GM19023 (cell line): ENCODE data around the gene HEG1.
"Not testable (repeated sequence)": the region's sequence is repeated elsewhere in the genome, so short reads cannot be mapped to it uniquely, and the experiment has no call there.

Experiments
- ATAC-seq: cut with Tn5 transposase; IDR thresholded peaks from one replicate; pipeline ENCODE4 v1.9.1; 2021; ENCODE audit warnings: mild to moderate bottlenecking, moderate library complexity; ENCODE audit not compliant: unreplicated experiment

The HEG1 gene

DNA sequence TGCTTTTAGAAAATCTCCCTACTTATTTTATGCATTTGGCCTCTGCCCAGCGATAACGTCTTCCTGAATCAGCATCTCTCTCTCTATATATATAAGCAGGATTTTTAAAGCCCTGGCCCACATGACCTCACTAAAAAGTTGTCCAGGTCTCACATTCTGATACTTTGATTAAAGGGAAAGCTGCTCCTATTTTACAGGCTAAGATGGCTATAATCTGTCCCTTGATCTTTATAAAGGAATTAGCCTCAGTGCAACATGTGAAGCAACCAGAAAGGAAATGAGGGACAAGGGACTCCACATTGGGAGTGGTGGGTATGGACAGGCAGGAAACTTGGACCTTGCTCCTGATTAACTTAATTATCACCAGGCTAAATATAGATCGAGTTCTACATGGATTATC lies 95.7 kb downstream of the HEG1 start:
- ATAC-seq = no peak

DNA sequence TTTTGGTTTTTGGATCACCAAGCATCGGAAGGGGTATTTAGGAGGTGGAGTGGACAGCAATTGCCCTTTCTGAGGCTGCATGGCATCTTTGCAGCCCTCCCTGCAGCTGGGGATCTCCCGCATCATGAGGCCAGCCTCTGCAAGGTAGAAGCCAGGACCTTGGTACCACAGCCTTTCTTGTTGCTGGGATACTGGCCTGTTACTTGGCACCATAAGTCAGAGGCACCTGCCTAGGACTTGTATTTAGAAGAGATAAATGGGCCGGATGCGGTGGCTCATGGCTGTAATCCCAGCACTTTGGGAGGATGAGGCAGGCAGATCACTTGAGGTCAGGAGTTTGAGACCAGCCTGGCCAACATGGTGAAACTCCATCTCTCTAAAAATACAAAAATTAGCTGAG lies 97.8 kb downstream of the HEG1 start:
- not testable (repeated sequence) for ATAC-seq

DNA sequence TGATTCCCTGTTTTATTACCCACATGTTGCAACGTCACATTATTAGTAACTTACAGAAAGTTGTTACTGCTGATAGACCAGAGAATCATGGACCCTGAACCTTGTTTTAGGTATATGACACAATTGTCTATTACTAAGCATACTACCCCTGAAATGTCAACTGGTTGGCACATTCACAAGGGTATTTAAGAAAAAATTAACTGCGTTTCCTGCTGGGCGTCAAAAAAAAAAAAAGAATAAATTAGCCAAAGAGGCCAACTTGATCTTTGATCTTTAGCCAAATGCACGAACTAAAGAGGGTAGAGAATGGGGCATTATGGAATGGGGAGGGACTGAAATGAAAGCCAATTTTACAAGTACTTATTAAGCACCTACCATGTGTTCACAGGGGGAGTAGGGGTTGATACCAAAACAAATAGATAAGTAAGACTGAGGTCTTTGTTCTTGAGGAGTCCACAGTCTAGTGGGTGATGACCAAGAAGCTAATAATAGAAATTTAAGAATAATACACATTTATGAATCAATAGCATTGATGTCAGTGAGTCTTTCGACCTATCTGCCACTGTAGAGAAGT lies 103.4 kb downstream of the HEG1 start:
- no peak for ATAC-seq

DNA sequence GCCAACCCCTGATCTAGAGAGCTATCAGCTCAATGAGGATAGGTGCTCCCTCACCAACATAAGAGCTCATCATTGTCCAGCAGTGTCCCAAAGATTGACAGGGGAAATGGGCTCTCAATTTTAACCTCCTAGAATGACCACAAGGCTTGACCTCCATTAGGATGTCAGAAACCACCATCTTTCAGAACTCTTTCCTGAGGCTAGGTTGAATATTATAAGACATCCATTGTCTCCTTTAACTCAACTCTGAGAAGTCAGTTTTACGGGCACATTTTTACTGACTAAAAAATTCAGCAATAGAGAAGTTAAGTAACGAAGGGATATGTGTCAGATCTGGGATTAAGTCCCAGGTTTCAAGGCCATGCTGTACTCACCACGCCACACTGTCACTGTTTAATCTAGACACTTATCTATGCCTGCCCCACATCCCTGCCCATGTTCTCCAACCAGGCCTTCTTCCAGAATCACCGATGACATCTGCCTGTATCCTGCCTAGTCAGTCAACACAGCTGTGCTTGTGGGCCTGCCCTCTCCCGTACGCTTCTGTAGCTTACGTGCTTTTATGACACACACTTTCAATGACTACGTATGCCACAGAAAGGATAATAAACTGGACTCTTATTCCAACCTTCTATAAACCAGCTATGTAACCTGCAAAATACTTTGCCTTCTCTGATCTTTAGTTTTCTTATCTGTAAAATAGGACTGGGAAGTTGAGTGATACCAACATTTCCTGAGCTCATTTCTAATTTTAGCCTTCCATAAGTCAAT lies 104.1 kb downstream of the HEG1 start:
- ATAC-seq = no peak

DNA sequence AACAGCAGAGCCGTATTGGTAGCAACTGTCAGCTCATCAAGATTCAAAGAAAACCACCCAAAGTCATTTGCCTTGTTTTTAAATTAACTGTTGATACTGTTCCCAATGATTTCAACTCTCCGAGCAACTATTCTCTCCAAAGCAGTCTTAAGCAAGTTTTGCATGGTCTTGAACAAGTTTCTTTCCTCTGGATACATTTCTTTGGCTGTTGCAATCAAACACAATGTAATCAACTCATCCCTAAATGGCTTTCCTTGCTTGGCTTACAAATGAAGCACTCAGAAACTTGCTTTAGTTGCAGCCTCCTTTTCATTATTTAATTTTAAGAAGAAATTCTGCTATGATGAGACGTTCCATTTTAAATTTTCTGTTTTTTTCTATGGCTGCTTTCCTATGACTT lies 105.8 kb downstream of the HEG1 start:
- ATAC-seq = no peak

DNA sequence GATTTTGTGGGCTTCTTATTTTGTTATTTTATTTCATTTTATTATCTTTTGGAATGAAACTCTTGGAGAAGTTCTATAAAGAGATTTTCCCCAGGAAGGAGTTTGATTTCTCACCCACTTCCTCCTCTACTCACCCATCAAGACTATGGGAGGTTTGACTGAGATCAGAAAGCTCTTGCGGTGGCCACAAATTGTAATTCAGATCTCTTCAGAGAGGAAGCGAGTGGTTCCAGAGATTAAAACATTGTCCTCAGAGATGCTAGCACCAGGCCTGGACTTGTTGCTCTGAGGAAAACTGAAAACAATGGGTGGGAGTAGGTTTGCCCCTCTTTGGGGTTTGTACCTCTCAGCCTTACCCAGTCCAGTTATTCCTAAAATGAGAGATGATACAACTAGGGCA lies 113.2 kb downstream of the HEG1 start:
- ATAC-seq = no peak

DNA sequence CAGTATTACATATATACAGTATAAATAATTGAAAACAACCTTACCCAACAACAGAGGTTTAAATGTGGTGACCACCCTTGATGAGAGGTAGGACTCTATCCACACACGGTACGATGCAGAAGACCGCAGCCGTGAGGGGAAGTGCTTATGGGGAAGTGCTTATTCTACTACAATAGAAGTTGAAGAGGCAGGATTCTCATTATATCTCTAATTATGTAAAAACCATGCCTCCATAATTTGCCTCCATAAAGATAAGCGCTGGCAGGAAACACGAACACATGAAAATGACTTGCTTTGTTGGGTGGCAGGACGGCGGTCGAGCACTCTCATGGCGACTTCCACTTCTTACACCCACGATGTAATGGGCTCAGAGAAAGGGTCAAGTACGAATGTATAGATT lies 114.0 kb downstream of the HEG1 start:
- ATAC-seq = no peak

DNA sequence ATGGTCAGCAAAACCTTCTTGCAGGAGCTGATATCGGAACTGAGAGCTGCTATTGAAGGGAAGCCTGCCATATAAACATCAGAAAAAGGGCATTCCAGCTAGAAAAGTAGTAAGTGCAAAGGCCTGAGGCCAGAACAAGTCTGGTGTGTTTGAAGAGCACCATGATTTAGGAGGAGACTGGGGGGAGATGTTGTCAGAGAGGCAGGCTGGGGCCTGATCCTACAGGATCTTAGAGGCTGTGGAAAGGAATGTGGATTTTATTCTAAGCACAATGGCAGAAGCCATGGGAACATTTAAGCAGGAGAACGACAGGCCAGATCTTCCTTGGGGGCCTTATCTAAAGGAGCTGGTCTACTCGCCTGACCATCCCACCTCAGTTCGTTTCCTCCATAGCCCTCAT lies 116.1 kb downstream of the HEG1 start:
- no peak for ATAC-seq

DNA sequence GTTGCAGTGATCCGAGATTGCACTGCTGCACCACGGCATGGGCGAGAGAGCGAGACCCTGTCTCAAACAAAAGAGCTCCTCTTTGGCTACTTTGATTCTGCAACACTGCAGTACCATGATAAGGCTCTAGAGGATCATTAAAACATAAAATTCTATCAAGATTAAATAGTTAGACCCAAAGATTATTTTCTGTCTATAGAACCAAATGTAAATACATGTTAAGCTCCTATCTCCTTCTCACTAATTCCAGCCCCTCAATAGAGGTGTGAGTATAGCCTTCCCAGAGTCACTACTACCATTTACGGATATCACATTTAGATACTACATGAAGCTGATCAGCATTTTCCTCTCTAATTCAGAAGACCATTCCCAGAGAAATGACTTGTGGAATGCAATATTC lies 116.9 kb downstream of the HEG1 start:
- no peak for ATAC-seq

DNA sequence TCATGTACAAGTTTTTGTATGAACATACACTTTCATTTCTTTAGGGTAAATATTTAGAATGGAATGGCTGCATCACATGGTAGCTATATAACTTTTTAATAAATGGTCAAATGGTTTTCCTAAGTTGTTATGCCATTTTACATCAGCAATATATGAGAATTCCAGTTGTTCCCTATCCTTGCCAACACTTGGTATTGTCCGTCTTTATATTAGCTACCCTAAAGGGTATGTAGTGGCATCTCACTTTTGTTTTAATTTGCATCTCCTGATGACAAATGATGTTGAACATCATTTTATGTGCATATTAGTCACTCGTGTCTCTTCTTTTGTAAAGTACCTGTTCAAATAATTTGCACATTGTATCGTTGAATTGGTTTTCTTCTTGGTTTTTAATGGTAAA lies 118.7 kb downstream of the HEG1 start:
- no peak for ATAC-seq

DNA sequence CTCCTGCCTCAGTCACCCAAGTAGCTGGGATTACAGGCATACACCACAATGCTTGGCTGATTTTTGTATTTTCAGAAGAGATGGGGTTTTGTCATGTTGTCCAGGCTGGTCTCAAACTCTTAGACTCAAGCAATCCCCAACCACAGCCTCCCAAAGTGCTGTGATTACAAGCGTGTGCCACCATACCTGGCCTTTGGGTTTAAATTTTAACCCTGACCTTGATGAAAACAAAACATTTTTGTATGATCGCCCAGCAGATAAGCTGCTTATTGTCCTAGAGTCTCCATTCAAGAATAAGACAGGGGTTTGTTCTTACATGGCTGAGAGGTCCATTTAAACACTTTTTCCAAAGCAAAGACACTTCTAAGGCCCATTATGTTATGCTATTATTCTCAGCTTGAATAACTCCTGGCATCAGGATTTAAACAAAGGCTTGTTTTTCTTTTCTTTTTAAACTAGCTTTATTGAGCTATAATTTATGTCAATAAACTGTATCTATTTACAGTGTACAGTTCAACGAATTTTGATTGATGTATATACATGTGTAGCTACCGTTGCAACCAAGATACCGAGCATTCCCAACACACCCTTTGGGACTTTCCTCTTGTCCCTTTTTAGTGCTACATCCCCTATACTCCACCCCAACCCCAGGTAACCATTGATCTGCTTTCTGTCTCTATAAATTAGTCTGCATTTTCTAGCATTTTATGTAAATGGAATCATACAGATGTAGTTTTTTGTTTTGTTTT lies 119.8 kb downstream of the HEG1 start:
- no peak for ATAC-seq

DNA sequence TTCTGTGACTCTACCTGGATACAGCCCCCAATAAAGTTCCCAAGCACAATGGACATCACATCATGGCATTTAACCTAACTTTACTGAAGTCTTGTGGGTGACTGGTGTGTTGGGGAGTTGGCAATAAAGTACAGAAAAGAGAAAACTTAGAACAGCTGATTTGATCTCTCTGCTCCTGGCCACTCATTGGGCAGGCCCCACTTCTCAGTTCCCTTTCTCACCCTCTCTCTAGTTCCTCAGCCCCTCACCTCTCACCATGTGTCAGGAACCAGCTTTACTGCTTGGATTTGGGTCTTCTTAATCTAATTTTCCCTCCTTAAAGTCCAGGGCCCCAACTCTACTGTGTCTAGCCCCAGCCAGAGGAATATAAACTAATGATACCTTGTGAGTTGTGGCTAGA lies 120.5 kb downstream of the HEG1 start:
- ATAC-seq = peak; percentile 65

DNA sequence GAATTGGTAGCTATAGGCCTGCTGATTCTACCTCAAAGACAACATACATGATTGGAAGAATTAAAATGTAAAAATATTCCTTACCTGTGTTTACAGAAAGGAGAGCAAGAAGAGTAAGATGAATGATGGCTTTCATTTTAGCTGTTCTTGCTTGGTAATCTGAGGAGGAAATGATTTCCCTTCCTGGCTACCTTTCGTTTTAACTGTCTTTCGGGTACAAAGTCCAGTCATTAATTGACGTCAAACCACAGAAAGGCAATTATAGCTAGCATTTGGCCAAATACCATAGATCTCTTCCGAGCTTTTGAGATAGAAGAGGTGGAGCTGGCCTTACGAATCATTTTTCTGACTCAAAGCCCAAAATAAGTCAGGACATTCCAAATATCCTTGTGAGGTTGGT lies 121.2 kb downstream of the HEG1 start, which contains the start of gene MUC13:
TSS of gene MUC13 (minus strand) at position 175 of the 400 bp plus-strand sequence. CDS start at position 136, 39 bp downstream.
- peak; percentile 35 for ATAC-seq

DNA sequence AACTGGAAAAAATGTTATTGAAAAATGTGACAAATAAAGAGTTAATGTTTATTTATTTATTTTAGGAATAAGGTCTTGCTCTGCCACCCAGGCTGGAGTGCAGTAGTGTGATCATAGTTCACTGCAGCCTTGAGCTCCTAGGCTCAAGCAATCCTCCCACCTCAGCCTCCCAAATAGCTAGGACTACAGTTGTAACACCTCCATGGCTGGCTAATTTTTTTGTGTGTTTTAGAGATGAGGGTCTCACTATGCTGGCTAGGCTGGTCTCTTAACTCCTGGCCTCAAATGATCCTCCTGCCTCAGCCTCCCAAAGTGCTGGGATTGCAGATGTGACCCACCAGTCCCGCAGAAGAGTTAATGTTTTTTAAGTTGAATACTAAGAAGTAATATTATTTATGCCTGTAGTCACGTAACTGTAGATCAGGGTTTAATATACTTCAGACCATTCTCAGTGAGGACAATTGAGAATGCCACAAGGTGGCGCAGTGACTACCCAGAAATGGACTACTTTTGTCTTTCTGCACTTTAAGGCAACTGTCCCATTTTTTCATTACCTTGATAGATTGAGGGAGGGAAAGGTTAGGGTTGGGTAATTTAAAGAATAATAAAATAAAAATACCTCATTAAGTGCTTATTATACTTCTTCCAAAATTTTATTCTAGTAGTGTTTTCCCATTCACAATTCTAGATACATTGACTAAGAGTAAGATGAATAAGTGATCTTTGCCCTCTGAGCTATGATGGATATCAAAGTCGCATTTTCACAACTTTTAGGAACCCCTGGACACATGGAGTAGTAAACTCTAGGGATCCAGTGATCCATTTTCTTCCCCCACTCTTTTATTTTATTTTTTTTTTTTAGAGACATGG lies 127.2 kb downstream of the HEG1 start:
- ATAC-seq = no peak

DNA sequence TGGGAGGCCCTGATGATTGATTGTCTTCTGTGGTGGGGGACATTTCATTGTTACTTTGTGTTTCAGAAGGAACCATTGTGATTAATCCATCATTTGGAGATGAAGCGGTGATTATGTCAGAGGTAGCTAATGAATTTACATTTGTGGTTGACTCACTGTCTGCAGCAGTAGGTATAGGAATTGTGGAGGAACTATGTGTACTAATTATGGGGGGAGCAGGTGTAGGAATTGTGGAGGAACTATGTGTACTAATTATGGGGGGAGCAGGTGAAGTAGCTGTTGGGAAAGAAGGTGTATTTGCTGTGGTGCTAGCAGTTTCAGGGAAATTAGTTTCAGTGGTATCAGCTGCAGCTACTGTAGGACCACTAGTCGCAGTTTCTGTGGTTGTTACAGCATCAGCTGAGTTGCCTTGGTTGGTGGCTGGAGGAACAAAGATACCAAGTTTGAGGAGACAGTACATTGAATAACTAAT lies 128.2 kb downstream of the HEG1 start:
- ATAC-seq = no peak

DNA sequence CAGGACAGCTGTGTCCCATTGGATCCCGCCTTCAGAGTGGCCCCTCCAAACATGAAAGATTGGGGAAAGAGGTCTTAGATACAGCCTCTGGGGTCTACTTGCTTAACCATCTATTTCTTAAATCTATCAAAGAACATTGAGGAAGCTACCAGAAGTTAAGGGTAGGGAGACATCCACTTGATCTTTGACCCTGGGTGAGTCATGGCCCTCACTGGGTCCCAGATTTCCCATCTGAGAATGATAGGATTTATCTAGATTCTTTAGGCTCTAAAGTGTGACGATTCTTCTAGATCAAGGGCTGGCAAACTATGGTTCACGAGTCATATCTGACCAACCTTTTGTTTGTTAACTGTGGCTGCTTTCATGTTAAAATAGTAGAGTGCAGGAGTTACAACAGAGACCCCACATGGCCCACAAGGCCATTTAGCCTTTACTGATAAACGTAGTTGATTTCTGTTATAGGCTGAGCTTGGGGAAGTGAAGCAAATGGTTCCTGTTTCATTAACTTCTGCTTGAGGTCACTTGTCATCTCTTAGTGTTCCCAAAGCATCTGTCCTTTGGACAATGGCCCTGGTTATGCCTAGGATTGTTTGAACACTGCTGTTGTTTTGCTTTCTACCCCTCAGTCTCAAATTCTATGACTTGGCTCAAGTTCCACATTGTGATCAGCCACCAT lies 129.2 kb downstream of the HEG1 start:
- ATAC-seq = no peak

DNA sequence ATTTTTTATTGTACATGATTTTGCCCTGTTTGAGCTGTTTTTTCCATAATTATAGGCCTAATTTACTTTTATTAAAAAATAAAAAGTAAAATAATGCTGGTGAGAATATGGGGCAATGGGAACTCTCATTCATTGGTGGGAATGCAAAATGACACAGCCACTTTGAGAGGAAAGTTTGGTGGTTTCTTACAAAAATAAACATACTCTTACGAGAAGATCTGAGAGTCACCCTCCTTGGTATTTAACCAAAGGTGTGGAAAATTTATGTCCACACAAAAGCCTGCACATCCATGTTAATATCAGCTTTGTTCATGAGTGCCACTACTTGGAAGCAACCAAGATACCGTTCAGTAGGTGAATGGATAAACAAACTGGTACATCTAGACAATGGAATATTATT lies 131.1 kb downstream of the HEG1 start:
- no peak for ATAC-seq

DNA sequence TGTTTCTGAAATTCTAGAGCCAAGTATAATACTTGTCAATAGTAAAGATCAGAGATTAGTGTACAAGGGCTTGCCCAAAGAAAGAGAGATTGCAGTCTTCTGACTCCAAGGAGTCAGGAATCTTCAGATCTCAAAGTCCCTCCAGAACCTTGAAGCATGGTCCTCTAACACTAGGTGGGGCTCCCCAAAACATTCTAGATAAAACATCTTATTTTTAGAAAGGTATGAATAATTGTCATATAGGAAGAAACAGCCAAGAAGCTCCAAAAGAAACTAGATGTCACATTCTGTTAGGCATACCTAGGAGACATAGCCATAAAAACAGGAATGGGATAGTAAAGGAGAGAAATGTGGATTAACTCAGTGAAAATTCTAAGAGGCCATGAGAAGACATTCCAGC lies 132.0 kb downstream of the HEG1 start:
- ATAC-seq = no peak

DNA sequence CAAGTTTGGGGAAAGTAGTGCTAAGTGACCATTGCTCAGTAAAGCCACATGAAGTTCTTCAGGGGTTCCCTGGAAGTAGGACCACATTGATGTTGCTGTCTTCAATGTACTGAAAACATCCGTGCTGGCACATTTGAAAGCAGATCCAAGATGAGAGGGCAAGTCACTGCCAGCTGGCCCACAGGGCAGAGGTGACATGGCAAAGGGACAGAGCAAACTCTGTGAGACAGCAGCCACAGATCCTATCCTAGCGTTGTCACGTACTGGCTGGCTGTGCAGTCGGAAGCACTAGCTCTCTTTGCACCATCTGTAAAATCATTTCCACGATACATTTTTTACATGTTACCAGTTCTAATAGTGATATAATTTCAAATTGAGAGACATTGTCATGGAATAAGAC lies 135.1 kb downstream of the HEG1 start:
- no peak for ATAC-seq

DNA sequence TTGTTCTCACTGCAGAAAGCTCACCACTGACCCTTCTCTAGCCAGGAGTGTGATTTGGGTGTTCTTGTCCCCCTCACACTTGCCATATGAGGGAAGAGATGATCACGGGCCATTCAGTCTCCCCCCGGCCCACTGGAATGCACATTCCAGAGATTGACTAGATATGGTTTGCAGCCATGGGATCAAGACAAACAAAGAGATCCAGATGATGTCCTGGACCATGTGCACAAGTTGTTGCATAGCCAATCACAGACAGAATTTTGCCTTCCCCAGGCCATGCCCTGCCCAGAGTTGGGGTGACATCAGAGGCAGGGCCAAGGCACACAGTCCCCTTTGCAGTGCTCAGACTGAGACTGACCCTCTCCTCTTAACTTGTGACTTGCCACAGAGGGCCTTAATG lies 136.0 kb downstream of the HEG1 start:
- no peak for ATAC-seq
